GM18873 (cell line): ENCODE measurements around the gene ECT2.
"Not testable (repeated sequence)": the region's sequence is repeated elsewhere in the genome, so short reads cannot be mapped to it uniquely, and the experiment has no call there.

ENCODE experiments used
- ATAC-seq: cut with Tn5 transposase; IDR thresholded peaks from one replicate; pipeline ENCODE4 v1.9.1; 2021; ENCODE audit warnings: mild to moderate bottlenecking, moderate library complexity, moderate number of reproducible peaks; ENCODE audit not compliant: unreplicated experiment, low FRiP score

ECT2 gene

GRCh38 chr3:172855037-172855436 lies 104.5 kb downstream of the ECT2 start:
- no peak for ATAC-seq

- ATAC-seq = no peak
Measured at GRCh38 chr3:172856795-172857742, 106.5 kb downstream of the ECT2 start.

- no peak for ATAC-seq
Measured at GRCh38 chr3:172859041-172859440, 108.5 kb downstream of the ECT2 start.

- not testable (repeated sequence) for ATAC-seq
Measured at GRCh38 chr3:172866726-172867350, 116.3 kb downstream of the ECT2 start.

GRCh38 chr3:172868582-172869200 lies 118.2 kb downstream of the ECT2 start:
- no peak for ATAC-seq

- ATAC-seq = no peak
Measured at GRCh38 chr3:172869368-172869771, 118.8 kb downstream of the ECT2 start.

GRCh38 chr3:172869784-172870518 lies 119.4 kb downstream of the ECT2 start:
- no peak for ATAC-seq
